ENCODE results near the gene SUSD6.
"Not testable (repeated sequence)": the region's sequence is repeated elsewhere in the genome, so short reads cannot be mapped to it uniquely, and the experiment has no call there.

The SUSD6 gene

GRCh38 chr14:69625299-69626131, 14.1 kb downstream of the SUSD6 start:
- DNase-seq: no peak

GRCh38 chr14:69626132-69626500, 14.7 kb downstream of the SUSD6 start:
- DNase-seq: no peak

GRCh38 chr14:69629225-69630127, 18.1 kb downstream of the SUSD6 start:
- DNase-seq: no peak

- no peak for DNase-seq
These were observed 19.0 kb downstream of the SUSD6 start for GRCh38 chr14:69630360-69630759.

- DNase-seq: no peak
These were observed 20.1 kb downstream of the SUSD6 start for GRCh38 chr14:69631509-69631908.

GRCh38 chr14:69632164-69632563, 20.8 kb downstream of the SUSD6 start:
- DNase-seq: no peak

- DNase-seq: no peak
These were observed 21.3 kb downstream of the SUSD6 start for GRCh38 chr14:69632593-69633151.

- no peak for DNase-seq
These were observed 21.8 kb downstream of the SUSD6 start for GRCh38 chr14:69633238-69633637.

- no peak for DNase-seq
These were observed 24.7 kb downstream of the SUSD6 start for GRCh38 chr14:69635981-69636639.

- DNase-seq: no peak
These were observed 25.5 kb downstream of the SUSD6 start for GRCh38 chr14:69636718-69637480.

GRCh38 chr14:69637503-69638031, 26.2 kb downstream of the SUSD6 start:
- no peak for DNase-seq

- no peak for DNase-seq
These were observed 29.5 kb downstream of the SUSD6 start for GRCh38 chr14:69640931-69641330.

- DNase-seq: not testable (repeated sequence)
These were observed 30.9 kb downstream of the SUSD6 start for GRCh38 chr14:69642212-69642793.

- DNase-seq: no peak
These were observed 32.2 kb downstream of the SUSD6 start for GRCh38 chr14:69643430-69644200.

- no peak for DNase-seq
These were observed 33.4 kb downstream of the SUSD6 start for GRCh38 chr14:69644814-69645213.

GRCh38 chr14:69647213-69647612, 35.8 kb downstream of the SUSD6 start:
- no peak for DNase-seq

GRCh38 chr14:69647642-69648041, 36.2 kb downstream of the SUSD6 start:
- not testable (repeated sequence) for DNase-seq

GRCh38 chr14:69648480-69649451, 37.4 kb downstream of the SUSD6 start:
- DNase-seq: no peak

- DNase-seq: no peak
These were observed 39.6 kb downstream of the SUSD6 start for GRCh38 chr14:69650948-69651369.
